ENCODE measurements around the gene KBTBD4.
"Not testable (repeated sequence)": the region's sequence is repeated elsewhere in the genome, so short reads cannot be mapped to it uniquely, and the experiment has no call there.

Gene KBTBD4

GRCh38 chr11:47534704-47535251 lies 44.0 kb downstream of the KBTBD4 start:
- H3K4me1 ChIP-seq: peaks cover 11 to 99% (median 44%) of the 10 kb centered on the region in 4 donors
- H3K27ac ChIP-seq: peak overlapping the region; percentile 42 to 49
- DNase-seq: no peak
- intact Hi-C loops (cut with DNase I; ENCODE audit: low total_unique reads): no loop called here
- no peak overlapping the region for H3K4me3 ChIP-seq
- TF ChIP-seq CTCF (IDR thresholded peaks at IDR 0.05): no peak
- no peaks in the 10 kb centered on the region for H3K9me3 ChIP-seq
- H3K36me3 ChIP-seq: peaks cover 0 to 4% (median 0%) of the 10 kb centered on the region in 3 donors
- H3K27me3 ChIP-seq: no peaks in the 10 kb centered on the region

- Histone ChIP-seq H3K9me3 (no peaks in the 10 kb centered on the region), H3K4me3 (no peak overlapping the region), H3K27me3 (no peaks in the 10 kb centered on the region), H3K4me1 (peaks cover 11 to 89% (median 40%) of the 10 kb centered on the region in 4 donors), H3K27ac (peak overlapping the region; percentile 42 to 49), H3K36me3 (peaks cover 0 to 4% (median 0%) of the 10 kb centered on the region in 3 donors)
- no peak for DNase-seq
- TF ChIP-seq CTCF (IDR thresholded peaks at IDR 0.05): no peak
- intact Hi-C loops (cut with DNase I; ENCODE audit: low total_unique reads): no loop called here
Measured at GRCh38 chr11:47533690-47534151, 45.0 kb downstream of the KBTBD4 start.

- no peak for DNase-seq
- H3K36me3 ChIP-seq: peaks cover 0 to 4% (median 0%) of the 10 kb centered on the region in 3 donors
- intact Hi-C loops (cut with DNase I; ENCODE audit: low total_unique reads): no loop called here
- H3K9me3 ChIP-seq: no peaks in the 10 kb centered on the region
- no peak overlapping the region for H3K4me3 ChIP-seq
- peak overlapping the region; percentile 12 to 49 for H3K27ac ChIP-seq
- no peaks in the 10 kb centered on the region for H3K27me3 ChIP-seq
- no peak for TF ChIP-seq CTCF (IDR thresholded peaks at IDR 0.05)
- H3K4me1 ChIP-seq: peaks cover 11 to 79% (median 39%) of the 10 kb centered on the region in 4 donors
Measured at GRCh38 chr11:47532597-47533213, 46.1 kb downstream of the KBTBD4 start.

- no peak for TF ChIP-seq CTCF (IDR thresholded peaks at IDR 0.05)
- no peak for DNase-seq
- Histone ChIP-seq H3K27ac (peak overlapping the region in 1 of 2 donors; percentile 49), H3K36me3 (peaks cover 0 to 4% (median 0%) of the 10 kb centered on the region in 3 donors), H3K4me1 (peaks cover 11 to 71% (median 34%) of the 10 kb centered on the region in 4 donors), H3K4me3 (no peak overlapping the region), H3K9me3 (no peaks in the 10 kb centered on the region), H3K27me3 (no peaks in the 10 kb centered on the region)
- intact Hi-C loops (cut with DNase I; ENCODE audit: low total_unique reads): no loop called here
Measured at GRCh38 chr11:47531666-47532065, 47.1 kb downstream of the KBTBD4 start.

- H3K27me3 ChIP-seq; H3K4me3 ChIP-seq; H3K27ac ChIP-seq; DNase-seq; intact Hi-C loops (cut with DNase I; ENCODE audit: low total_unique reads); H3K9me3 ChIP-seq; H3K36me3 ChIP-seq: not testable (repeated sequence)
- H3K4me1 ChIP-seq: peaks cover 11 to 71% (median 29%) of the 10 kb centered on the region in 4 donors
Measured at GRCh38 chr11:47530721-47531120, 48.0 kb downstream of the KBTBD4 start.

GRCh38 chr11:47529951-47530350 lies 48.8 kb downstream of the KBTBD4 start:
- no peak for TF ChIP-seq CTCF (IDR thresholded peaks at IDR 0.05)
- Histone ChIP-seq H3K27ac (no peak overlapping the region), H3K36me3 (no peaks in the 10 kb centered on the region), H3K4me3 (no peak overlapping the region), H3K4me1 (peaks cover 11 to 71% (median 29%) of the 10 kb centered on the region in 4 donors), H3K27me3 (no peaks in the 10 kb centered on the region), H3K9me3 (no peaks in the 10 kb centered on the region)
- intact Hi-C loops (cut with DNase I; ENCODE audit: low total_unique reads): no loop called here
- no peak for DNase-seq
